Amniotic epithelial cell (primary cell): Measurements from ENCODE around the gene ADD2.

Experiments used
- DNase-seq: peaks from one replicate; pipeline ENCODE4 v3.0.0-alpha.2; 2010; ENCODE audit warnings: low read depth

Gene ADD2

DNA sequence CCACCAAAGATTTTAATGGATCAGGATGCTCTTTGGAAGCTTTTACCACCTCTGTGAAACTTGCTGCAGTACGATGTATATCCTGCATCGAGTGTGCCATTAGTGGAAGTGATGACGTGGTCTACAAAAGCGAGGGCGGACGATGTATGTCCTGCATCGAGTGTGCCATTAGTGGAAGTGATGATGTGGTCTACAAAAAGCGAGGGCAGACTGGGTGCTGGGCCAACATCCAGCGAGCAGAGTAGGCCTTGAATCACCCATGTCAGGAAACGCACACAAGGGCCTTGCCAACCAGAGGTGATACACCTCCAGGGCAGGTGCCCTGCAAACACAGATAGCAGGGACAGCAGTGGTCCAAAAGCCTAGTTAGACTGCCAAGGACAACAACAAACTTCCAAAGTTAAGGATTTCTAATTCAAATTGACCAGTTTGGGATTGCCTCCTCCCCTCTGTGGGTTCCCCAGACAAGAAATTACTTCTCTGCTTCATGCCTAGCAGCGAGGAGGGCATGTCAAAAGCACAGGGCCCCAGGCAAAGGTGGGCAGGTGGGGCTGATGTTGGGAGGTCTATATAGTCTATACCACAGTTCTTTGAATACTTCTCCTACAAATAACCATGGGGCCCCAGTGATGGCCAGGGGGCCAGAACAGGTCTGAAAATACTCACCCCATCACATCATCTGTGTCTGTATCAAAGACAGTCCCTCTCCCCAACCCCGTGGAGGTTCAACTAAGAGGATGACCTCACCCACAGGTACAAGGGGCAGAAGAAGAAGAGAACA is 70.2 kb downstream of the ADD2 start:
- DNase-seq = no peak

GRCh38 chr2:70696142-70696541 is 71.9 kb downstream of the ADD2 start:
- DNase-seq = no peak

DNA sequence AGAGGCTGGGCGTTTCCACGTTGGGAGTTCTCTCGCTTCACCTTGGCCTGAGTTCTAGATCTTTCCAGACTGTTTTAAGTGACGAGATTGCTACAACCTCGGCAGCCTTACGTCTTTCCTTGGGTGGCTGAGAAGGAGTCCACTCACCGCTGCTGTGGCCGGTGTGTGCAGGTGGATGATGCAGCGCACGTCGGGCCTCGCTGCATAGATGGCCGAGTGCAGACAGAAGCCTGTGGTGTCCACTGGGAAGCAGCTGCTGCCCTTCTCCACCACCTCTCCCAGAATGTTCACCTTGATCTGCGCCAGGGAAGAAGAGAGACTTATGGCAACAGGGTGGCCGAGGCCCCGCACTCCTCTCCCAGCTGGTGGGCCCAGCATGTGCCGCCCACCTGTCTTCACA is 75.7 kb downstream of the ADD2 start:
- DNase-seq = no peak

- DNase-seq = no peak
These were observed 76.4 kb downstream of the ADD2 start for GRCh38 chr2:70691497-70692140.

GRCh38 chr2:70690846-70691245 is 77.2 kb downstream of the ADD2 start:
- DNase-seq = no peak

- DNase-seq = no peak
These were observed 79.6 kb downstream of the ADD2 start for GRCh38 chr2:70688427-70688826.

- no peak for DNase-seq
These were observed 80.6 kb downstream of the ADD2 start for GRCh38 chr2:70687461-70687795.

- DNase-seq = peak; percentile 37
These were observed 81.2 kb downstream of the ADD2 start for GRCh38 chr2:70686577-70687460.

GRCh38 chr2:70685771-70686171 is 82.2 kb downstream of the ADD2 start:
- no peak for DNase-seq

DNA sequence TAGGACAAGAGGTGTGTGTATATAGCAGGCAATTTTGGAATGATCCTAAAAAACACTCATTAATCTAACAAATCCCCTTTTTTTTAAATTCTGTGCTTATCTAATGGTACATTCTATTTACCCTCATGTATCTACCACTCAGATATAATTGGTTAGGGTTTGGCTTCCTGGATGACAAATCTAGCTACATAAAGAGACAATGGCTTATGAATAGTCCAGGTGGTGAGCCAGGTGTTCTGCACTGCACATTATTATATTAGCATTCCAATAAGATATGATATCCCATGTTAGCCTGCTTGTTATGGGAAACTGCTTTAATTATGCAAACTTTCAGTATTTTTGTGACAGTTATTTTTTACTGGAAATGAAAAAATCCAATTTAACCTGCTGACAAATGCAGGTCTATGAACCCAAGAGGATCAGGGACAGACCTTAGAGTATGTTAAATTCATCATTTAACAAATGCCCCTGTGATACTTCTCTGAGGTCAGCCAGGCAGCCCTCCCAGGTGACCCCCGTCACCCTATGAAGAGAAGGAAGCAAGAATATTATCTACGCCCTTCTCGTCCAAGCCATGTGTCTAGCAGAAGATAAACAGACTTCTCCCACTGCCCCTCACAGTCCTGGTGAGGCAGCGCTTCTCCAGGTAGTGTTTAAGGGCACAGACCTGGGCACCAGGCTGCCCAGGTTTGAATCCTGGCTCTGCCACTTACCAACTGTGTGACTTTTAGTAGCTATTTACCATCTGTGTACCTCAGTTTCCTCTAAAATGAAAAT is 83.0 kb downstream of the ADD2 start:
- no peak for DNase-seq

DNA sequence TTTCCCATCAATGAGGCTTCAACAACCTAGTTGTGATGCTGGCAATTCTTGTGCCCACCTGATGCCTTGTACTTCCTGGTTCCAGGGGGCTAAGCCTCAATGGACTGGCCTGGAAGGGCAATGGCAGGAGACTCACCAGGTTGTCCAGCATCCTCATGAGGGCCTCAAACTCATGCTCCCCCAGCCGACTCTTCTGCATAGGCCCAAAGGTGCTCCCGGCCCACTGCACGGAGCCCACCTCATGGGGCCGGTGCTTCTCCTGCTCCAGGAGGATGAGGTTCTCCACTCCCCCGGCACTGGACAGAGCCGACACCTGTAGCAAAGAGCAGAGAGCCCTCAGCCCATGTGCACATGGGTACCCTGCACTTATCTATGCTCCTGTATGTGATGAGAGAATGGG is 84.5 kb downstream of the ADD2 start:
- no peak for DNase-seq

DNA sequence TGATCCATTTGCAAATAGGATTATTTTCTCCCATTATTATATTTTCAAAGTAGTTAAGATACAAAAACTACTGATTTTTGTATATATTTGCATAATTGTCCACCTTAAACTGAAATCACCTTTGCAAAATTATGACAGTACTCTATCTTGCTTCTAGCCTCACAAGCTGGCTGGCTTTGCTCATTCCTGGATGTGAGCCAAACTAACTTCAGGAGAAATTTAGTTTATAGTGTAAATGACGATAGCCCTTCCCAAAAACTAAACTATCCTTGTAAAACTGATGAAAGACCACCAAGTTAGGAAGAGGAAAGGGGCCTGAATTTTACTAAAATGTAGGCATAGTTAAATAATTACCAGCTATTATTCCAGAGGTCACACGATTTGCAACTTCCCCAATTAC is 87.3 kb downstream of the ADD2 start:
- DNase-seq = no peak

DNA sequence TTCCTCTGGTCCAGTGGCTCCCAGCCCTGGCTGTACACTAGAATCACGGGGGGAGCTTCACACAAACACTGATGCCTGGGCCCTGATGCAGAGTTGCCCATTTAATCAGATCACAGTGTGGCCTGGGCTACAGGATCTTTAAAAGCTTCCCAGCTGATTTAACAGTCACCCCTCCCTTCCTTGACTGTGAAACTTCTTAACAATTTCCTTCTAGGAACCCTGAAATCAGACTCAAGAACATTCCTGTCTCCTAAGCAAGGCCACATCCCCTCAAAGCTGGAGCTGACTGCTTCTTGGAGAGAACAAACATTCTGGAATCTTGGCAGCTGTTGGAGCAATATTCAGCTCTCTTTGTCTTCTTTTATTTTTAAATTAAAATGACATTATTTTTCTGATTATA is 88.7 kb downstream of the ADD2 start:
- no peak for DNase-seq

DNA sequence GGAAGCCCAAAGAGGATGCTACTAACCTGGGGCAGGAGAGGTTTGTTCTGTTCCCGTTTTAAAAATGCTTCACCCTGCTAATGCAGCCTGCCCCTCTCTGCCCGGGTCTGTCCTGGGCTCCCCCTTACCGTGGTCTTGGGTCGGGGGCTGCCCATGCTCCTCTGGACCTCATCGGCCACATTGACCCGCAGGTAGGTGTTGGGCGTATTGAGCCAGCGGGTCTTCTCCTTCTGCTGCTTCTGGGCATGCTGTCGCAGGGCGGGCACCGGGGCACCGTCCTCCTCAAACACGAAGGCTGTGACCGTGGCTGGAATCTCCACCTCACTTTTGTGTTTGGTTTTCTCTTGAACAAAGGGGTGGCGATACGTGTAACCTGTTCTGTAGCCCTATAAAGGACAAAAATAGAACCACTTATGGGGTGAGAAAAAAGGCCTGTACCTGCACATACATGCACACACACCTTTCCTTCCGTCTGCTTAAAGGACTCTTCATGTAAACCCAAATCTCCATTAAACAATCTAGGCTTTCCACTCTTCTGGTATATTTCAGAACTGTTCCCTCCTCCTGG is 89.3 kb downstream of the ADD2 start:
- DNase-seq = no peak

DNA sequence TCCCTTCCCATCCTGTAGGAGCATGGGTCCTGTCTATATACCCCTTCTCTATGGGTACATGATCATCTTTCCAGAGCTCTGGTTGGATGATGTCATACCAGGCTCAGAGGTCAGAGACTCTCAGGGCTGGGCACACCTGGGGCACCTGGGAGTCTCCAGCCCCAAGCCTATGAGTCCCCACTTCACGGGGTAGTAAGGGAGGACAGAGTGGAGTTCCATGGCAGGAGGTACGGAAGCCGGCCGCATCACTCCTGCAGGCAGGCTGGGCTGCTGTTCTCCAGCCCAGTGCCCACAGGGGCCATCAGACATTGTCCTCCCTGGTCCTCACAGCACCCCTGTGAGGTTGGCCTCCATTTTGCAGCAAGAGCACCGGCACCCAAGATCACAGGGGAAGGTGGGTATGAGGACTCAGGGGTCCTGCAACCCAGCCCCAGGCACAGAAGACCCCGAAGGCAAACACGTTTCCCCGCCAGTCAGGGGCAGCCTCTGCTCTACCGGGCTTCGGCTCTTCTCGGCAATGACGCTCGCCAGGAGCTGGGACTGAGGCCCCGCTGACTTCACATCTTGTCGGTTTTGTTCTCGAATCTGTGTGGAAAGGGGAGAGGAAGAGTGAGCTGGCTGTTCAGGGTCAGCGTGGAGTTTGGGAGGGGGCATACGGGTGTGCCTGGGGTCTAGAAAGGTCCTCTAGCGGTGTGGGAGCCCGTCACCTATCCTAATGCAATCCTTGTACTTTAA is 91.5 kb downstream of the ADD2 start:
- DNase-seq = no peak

- no peak for DNase-seq
These were observed 92.1 kb downstream of the ADD2 start for GRCh38 chr2:70675862-70676261.

DNA sequence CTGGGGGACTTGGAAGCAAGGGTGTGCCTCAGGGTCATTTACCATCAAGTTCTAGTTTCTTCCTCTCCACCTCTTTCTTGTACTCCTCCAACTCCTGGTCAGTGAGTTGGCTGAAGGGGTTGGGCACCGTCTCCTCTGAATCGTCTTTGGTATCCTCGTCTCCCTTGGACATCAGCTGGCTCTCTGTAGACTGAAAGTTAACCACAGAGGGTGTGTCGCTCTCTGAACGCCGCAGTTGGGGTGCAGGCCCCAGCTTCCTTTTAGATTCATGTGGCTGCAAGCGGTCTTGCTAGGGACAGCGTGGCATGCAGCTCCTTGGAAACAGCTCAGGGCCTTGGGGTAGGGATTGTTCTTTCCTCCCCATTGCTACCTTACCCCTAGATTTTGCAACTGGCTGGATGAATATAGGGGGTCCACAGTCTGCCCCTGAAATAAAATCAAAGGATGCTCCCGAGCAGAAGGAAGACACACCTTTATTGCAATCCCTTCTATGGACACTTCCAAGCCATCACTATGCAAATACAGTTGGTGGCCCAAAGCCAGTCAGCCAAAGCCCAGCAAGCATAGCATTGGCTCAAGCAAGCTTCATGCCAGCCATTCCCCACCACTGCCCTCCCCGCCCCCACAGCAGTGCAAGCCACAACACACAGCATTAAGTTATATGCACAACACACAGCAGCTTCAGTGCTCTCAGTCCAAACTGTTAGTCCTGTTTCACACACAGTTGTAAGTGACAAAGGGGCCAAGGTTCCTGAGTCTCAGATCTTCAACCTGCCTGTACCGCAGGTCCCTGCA is 93.2 kb downstream of the ADD2 start:
- no peak for DNase-seq

- DNase-seq = no peak
These were observed 94.9 kb downstream of the ADD2 start for GRCh38 chr2:70673041-70673647.

- DNase-seq = no peak
These were observed 96.8 kb downstream of the ADD2 start for GRCh38 chr2:70671092-70671675.

GRCh38 chr2:70670626-70671025 is 97.4 kb downstream of the ADD2 start:
- no peak for DNase-seq
